Midbrain (tissue), 1 donor: ENCODE measurements around the gene PKD2L1.

Experiments
- DNase-seq: peaks from one replicate; lab custom pipeline; 2025; lab: John Stamatoyannopoulos, UW

The PKD2L1 gene

DNA sequence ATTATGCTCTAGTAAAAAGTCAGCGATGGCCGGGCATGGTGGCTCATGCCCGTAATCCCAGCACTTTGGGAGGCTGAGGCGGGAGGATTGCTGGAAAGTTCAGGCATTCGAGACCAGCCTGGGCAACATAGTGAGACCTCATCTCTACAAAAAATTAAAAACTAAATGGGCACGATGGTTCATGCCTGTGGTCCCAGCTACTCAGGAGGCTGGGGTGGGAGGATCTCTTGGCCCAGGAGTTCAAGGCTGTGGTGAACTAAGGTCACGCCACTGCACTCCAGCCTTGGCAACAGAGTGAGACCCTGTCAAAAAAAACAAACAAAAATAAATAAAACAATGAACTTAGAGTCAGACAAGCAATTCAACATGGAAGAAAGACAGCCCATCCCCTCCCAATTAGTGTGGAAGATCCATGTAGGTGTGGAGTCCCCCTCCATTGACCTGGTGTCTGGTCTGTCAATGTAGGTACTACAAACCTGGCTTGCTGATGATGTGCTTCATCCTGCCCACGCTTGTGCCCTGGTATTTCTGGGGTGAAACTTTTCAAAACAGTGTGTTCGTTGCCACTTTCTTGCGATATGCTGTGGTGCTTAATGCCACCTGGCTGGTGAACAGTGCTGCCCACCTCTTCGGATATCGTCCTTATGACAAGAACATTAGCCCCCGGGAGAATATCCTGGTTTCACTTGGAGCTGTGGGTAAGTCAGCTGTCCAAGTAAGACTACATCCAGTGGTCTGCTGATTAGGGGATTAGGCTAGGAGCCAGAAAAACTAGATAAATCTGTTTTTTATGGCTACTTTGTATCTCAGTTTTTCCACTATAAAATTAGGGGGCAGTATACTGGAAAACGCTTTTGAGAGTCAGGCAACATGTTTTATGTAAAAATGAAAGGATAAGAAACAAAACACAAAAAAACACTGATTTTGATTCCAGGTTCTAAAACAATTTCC lies 26.3 kb upstream of the PKD2L1 start:
- no peak for DNase-seq

DNA sequence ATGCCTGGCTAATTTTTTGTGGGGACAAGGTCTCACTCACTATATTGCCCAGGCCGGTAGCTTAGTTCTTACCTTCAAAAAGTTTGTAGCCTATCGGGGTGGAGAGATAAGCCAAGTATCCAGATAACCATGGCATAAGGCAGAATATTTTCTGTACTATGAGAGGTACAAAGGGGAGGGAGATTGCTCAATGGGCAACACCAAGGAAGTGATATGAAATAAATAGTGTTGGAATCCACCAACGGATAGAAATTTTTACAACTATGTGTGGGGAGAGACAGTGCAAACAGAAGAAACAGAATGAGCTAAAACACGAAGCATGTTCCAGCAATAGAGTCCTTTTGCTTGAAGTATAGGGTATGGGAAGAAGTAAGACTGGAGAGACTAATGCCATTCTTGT lies 25.1 kb upstream of the PKD2L1 start:
- no peak for DNase-seq

DNA sequence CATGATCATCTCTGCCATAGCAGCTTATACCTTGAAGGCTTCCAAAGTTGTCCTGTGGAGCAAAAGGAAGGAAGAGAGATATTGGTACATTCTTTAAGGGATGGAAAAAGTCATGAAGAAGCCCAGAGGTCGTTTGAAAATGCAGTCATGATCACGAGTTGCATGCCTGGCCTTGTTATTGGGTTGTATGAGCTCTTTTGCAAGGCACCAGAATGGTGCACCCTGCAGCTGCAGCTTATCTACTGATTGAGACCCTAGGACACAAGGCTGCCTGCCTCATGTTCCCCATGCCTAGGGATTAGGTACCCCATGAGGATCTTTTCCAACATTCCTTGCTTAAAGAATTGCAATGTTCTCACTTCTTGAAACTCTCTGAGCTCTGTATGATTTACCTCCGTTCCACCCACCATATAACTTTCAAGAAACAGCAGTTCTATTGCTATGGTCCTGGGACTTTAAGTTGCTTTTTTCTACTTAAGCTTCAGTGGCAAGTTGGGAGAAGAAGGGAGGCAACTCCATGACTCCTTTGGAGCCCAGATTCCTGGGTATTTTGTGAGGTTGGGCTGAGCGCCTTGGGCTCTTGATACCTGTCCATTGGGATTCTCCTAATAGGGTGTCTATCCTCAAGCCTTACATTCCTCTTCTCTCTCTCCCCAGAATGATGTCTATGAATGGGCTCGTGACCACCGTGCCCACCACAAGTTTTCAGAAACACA lies 23.9 kb upstream of the PKD2L1 start:
- no peak for DNase-seq

DNA sequence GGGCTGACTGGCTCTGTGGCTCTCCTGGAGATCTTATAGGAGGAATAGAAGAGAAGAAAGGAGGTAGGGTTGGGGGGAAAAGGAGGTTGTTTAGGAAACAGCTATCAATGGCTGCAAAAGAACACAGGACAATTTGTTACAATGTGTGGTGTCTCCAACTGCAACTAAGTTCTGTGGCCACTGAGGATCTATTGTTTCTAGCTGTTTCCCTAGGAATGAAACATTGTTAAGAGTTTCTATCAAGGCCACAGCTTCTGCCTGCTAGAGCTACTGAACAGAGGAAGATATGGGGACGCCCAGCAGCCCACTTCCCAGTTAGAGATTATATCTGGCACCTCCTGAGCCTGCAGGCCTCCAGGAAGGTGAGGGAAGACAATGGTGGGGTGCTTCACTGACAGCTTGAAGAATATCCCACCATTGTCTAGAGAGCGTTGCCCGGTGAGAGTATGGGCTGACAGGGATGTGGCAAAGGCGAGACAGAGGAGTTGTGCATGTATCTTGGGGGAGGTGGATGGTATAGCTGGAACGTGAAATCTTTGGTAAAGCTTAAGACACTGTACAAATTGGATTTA lies 21.0 kb upstream of the PKD2L1 start:
- peak; percentile 57 for DNase-seq

DNA sequence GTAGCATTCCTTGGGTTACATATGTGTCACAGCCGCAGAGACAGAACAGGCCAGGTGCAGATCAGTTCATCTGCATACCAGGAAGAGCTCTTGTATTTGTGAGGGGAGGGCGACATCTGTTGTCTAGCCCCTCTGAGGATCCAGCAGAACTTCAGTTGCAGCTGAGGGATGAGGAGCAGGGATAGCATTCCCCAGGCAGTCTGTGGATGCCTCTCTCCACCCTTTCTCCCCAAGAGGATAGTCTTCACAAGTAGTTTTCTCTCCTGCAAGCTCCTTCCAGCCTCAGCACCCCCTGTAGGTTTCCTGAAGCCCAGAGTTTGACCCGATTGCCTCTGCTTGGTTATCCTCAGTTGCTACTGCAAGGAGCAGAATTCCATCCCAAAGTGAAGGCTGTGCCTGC lies 19.6 kb upstream of the PKD2L1 start:
- DNase-seq = no peak

DNA sequence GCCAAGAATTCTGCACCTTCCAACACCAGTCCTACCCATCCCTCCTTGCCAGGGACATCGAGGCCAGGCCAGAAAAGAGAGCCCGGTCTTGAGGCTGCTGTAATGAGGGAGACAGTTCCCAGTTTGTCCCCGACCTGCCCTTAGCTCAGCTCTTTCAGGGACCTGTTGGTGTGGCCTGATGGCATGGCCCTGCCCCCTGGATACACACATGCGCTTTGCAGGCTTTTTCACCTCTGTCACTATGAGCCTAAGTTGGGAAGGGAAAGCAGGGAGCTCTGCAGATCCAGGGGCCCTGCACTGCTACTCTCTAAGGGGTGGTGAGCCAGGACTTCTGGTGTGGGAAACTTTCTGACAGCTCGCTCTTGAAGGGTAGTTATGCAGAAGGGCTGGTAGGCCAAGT lies 19.1 kb upstream of the PKD2L1 start:
- no peak for DNase-seq

DNA sequence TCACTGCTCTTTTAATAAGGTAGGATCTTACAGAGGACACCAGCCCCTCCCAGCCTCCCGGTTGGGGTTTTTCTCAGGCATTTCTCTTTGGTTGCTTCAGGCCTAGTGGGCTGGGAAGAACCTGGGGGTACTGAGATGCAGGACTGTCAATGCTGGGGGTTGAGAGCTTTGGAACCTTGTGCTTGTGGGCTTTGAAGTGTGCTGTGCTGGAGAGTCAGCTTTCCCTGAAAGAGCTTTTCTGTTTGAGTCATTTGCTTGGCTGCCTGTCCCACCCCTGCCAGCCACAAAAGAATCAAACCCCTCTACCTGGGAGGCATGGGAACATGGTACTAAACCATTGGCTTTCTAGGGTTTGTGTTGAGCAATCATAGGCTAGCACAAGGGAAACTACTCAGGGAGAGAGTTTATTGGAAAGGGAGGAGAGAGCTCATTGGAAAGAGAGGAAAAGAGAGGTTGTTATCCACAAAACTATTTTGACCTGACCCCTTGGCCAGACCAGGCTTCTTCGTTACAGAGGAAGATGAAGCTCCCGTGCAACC lies 18.4 kb upstream of the PKD2L1 start:
- no peak for DNase-seq

DNA sequence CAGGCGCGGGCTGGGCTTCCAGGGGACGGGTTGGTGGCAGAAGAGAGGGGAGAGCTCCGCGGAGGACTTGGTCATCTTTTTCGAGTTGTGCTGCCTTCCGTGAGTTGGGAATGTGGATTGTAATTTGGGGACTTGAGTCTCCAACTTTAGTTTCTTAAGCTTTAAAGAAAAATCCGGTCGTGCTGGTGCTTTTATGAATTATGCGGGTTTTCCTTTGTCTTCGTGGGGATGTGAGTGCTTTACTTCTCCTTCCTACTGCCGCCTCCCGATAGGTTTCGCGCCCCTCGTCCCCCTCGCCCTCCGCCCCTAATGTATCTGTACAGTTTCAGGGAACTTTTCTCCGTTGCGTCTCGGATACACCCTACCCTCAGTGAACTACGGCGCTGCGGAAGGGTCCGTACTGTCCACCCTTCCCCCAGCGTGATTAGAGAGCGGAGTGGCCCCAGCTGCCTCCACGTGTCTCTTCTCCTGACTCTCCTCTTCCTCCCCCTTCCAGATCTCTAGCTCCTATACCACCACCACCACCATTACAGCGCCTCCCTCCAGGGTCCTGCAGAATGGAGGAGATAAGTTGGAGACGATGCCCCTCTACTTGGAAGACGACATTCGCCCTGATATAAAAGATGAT lies 17.7 kb upstream of the PKD2L1 start:
- no peak for DNase-seq

DNA sequence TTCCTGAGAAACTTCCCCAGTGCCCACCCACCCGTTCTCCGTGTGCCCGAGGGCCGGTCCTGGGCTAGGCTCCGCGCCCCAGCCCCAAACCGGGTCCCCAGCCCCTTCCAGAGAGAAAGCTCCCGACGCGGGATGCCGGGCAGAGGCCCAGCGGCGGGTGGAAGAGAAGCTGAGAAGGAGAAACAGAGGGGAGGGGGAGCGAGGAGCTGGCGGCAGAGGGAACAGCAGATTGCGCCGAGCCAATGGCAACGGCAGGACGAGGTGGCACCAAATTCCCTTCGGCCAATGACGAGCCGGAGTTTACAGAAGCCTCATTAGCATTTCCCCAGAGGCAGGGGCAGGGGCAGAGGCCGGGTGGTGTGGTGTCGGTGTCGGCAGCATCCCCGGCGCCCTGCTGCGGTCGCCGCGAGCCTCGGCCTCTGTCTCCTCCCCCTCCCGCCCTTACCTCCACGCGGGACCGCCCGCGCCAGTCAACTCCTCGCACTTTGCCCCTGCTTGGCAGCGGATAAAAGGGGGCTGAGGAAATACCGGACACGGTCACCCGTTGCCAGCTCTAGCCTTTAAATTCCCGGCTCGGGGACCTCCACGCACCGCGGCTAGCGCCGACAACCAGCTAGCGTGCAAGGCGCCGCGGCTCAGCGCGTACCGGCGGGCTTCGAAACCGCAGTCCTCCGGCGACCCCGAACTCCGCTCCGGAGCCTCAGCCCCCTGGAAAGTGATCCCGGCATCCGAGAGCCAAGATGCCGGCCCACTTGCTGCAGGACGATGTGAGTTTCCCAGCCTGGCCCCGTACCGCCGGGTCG lies 16.9 kb upstream of the PKD2L1 start, which contains the start of gene SCD:
TSS of gene SCD (plus strand) at position 469 of the 803 bp plus-strand sequence. CDS start at position 741, 272 bp downstream.
- DNase-seq = peak; percentile 98

DNA sequence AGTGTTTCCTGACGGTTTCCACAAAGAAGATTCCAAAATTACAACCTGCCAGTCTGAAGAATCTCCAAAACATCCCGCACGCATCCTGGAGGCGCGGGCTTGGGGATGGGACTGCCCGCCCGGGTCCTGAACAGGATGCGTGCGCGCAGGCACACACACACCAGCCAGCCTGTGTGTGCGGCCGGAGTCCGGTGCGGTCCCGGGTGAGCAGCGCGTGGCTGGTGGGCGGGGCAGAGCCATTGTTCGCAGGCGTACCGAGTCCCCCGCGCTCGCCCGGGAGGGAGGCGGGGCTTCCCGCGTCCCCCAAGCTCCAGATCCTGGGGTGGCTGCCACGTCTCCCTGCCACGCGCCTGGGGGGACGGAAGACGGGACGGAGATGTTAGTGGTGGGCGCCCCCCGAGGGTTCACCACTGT lies 16.3 kb upstream of the PKD2L1 start:
- peak; percentile 86 for DNase-seq

DNA sequence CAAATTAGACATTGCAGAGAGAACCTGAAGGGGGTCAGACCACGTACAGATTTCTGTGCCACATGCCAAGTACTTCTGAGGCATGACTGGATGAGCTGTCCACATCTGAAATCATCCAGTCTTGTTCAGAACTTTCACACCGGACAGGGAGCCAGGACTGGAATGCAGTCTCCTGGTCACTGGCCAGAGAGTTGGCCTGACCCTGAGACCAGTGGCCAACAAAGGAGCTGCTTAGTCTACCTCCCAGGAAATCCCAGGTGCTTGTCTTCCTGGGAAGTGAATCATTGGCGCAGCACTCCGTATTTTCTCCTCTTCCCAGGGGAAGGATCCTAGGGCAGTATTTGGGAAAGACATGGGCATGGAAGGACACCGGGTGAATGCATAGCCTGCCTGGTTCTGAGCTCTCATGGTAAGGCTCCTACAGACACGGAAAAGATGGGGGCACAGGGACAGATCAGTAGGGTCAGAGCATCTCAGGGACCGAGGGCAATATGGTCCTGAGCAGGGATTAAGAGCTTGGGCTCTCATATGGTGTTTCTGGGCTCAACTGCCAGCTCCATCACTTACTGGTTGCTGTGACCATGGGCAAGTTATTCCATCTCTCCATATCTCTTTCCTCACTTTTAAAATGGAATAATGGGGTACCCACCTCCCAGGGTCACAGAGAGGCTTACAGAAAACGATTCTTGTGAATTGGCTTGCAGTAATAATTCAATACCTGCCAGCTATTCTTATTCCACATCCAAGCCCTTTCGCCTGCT lies 15.7 kb upstream of the PKD2L1 start:
- DNase-seq = peak; percentile 44

DNA sequence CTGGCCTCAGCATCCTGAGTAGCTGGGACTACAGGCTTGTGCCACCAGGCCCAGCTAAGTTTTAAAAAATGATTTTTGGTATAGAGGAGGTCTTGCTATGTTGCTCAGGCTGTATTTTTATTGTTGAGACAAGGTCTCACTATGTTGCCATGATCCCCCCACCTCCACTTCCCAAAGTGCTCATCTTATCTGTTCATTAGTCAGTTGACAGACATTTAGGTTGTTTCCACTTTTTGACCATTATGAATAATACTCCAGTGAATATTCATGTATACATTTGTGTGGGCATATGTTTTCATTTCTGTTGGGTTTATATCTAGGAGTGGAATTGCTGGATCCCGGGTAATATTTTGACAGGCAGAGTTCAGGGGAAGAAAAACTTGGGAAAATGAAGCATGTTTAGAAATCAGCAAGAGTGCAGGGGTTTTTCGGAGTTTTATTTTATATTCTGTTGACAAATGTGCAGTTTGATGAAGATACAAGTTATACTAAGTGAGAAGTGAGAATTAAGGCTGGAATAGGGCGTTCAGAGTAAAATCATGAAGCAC lies 14.3 kb upstream of the PKD2L1 start:
- no peak for DNase-seq

DNA sequence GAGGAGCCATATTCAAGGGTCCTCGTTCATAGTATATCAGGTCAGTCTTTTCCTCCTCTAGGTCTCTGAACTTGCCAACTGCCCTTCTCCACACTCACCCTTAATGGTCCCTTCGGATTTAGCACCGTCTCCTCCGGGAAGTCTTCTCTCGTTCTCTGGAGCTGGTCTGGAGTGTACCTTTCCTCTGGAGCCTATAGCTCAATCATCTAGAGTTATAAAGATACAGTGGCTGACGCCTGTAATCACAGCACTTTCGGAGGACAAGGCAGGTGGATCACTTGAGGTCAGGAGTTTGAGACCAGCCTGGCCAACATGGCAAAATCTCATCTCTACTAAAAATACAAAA lies 12.6 kb upstream of the PKD2L1 start:
- no peak for DNase-seq

DNA sequence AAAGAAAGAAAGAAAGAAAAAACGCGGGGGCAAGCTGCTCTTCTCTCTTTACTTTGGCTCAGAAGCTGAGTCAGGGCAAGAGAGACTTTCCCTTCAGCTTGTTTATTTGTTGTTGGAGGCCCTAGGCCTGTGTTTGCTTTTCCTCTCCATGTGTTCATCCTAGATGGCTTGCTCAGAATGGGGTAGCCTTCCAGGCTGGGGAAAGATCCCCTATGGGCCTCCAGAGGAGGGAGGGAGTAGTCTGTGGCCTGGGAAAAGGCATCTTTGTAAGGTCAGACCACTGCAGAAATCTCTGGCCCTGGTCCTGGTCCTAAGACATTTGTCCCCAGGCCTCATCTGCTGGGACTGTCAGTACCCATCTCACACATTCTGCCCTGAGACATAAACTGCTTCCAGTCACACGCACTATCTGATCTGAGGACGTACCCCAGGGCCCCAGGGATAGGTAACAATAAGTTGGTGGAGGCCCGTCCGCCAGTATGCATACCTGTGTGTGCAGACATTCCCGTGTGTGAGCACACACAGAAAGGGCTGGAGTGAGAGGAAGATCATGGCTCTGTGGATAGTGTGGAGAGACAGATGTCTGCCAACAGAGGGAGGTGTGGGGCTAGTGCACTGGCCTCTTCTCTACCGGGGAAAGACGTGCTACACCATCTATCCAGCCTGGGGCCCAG lies 12.1 kb upstream of the PKD2L1 start:
- DNase-seq = peak; percentile 62

DNA sequence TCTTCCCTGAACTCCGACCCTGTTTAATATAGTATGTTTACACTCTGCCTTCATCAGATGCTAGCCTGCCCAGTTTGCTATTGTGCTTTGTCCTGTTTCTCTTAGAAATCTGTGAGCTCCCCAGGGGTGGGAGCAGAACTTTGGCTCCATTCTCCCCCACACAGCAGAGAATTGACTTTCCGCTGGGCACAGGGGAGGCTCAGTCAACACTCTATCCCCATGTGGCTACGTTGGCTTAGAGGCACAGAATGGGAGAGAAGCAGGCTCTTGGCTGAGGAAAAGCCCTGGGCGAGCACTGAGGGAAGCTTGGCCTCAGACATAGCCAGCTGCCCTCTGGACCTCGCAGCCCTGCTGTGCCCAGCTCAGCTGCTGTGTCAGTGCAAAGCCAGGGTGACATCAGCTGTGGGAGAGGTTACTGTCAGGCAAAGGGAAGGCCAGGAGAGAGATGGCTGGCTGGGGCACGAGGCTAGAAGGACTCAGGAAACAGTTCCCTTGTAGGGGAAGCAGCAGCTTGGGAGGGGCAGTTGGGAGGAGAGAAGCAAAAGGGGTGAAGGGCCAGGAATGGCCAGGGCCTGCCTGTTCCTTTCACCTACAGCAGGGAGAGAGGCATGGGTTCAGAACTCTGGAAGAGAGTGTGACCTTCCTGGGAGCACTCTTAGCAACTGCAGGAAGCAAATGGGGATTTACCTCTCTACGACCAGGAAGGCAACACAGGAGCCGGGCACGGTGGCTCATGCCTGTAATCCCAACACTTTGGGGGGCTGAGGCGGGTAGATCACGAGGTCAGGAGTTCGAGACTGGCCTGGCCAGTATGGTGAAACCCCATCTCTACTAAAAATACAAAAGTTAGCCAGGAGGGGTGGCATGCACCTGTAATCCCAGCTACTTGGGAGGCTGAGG lies 11.2 kb upstream of the PKD2L1 start:
- peak; percentile 86 for DNase-seq

DNA sequence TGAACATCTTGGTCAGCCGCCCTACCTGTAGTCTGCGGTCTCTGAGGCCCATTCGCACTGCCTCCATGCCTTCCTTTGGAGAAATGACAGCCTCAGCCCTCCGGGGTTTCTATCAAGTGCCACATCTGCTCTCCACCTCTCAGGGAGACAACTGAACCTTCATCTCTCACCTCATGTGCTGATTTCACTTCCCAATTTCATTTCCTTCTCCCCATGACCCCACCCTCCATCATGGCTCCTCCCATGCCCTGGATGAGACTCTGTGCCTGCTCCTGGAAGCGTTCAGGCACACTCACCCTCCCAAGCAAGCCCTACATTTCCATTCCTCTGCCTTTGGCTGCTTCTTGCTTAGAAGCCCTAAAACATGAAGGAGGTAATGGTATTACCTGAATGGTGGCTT lies 9.2 kb upstream of the PKD2L1 start:
- no peak for DNase-seq

DNA sequence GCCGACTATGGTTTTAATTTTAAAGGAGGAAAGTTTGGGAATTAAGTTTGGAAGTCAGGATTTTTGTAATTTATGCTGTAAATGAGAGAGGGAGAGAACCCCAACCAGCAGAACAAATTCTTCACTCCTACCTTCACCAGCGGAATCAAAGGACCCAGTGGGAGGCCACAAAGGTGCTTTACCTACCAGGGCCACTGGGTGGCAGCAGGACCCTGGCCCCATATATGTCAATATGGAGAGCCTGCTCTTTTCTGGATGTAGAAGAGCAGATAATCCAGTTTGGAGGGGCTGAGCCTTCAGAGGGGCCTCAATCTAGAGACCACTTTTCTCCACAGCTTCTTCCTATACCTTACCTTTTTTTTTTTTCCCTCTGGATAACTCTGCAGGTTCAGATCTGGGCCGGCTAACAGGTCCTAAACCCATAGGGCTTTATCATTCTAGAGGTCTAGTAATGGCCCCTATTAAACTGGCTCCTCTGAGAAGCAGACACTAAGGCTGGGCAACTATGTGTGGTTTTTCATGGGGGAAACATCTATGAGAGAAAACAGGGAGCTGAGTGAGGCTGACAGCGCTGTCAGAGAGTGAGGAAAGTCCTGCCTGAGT lies 8.5 kb upstream of the PKD2L1 start:
- peak; percentile 74 for DNase-seq

DNA sequence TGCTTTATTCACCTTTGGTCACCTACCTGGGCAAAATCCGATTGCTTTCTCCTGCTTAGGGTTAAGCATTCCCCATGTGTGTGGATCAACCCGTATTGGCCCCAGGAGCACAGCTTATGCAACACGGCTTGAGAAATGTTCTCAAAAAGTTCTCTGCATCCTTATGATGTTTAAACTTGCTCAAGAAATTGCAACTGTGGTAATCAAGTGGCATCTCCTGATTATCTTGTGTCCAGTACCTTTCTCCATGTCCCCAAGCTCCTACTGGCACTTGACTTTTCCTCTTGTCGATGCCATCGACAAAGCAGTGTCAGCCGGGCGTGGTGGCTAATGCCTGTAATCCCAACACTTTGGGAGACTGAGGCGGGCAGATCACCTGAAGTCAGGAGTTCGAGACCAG lies 4.7 kb upstream of the PKD2L1 start:
- DNase-seq = no peak
